ENCODE data around the gene AHNAK.
"Not testable (repeated sequence)": the region's sequence is repeated elsewhere in the genome, so short reads cannot be mapped to it uniquely, and the experiment has no call there.

Gene AHNAK, protein sequence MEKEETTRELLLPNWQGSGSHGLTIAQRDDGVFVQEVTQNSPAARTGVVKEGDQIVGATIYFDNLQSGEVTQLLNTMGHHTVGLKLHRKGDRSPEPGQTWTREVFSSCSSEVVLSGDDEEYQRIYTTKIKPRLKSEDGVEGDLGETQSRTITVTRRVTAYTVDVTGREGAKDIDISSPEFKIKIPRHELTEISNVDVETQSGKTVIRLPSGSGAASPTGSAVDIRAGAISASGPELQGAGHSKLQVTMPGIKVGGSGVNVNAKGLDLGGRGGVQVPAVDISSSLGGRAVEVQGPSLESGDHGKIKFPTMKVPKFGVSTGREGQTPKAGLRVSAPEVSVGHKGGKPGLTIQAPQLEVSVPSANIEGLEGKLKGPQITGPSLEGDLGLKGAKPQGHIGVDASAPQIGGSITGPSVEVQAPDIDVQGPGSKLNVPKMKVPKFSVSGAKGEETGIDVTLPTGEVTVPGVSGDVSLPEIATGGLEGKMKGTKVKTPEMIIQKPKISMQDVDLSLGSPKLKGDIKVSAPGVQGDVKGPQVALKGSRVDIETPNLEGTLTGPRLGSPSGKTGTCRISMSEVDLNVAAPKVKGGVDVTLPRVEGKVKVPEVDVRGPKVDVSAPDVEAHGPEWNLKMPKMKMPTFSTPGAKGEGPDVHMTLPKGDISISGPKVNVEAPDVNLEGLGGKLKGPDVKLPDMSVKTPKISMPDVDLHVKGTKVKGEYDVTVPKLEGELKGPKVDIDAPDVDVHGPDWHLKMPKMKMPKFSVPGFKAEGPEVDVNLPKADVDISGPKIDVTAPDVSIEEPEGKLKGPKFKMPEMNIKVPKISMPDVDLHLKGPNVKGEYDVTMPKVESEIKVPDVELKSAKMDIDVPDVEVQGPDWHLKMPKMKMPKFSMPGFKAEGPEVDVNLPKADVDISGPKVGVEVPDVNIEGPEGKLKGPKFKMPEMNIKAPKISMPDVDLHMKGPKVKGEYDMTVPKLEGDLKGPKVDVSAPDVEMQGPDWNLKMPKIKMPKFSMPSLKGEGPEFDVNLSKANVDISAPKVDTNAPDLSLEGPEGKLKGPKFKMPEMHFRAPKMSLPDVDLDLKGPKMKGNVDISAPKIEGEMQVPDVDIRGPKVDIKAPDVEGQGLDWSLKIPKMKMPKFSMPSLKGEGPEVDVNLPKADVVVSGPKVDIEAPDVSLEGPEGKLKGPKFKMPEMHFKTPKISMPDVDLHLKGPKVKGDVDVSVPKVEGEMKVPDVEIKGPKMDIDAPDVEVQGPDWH (N-terminal part only)

DNA sequence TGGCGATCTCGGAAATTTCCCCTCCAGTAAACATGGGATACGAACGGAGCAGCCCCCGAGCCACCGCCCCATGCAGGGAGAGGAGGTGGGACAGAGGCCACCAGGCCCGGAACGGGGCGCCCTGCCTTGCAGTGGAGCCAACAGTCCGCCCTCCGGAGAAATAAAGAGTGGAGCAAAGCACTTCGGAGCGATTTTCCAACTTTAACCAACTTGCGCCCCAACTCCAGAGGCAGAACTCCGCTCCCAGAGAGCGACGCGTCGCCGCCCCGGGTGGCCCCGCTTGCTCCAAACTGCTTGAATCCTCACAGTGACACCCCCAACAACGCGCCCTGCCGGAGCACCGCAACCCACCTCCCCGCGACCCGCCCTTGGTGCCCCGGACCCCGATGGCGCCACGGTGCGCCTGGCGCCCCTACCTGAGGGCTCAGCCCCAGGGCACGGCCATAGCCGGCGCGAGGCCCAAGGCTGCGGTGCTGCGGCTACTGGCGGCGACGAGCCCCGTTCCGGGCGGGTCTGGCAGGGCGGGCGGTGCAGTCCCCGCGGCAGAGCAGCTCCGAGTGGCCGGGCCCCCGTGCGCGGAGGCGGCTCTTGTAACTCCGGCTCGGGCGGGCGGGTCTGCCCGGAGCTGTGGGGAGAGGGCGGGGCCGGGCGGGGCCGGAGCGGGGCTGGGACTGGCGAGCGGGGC, at the start of gene AHNAK:
AHNAK (minus strand) TSS at position 563 of the 685 bp plus-strand sequence. CDS start 10,708 bp downstream, outside the sequence.
- peak; percentile 59 for DNase-seq

DNA sequence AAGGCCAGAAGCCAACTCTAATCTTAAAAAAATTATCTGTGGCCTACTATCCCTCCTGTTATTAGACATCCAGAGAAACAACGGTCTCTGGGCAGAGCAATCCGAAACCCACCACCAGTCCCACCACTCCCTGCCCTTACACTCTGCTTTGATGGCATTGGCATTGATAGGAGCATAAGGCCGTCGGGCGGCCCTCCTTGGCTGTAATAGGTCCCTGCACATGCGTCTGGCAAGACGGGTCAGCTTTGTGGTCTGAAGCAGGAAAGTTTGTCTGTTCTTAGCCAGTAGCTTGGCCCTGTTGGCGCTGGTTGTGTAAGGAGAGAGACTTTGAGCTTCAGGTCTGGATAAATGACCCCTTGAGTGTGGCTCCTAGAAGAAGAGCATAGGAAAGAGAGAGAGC, 48.5 kb upstream of the AHNAK start:
- DNase-seq, result no peak

- DNase-seq, result peak; percentile 82
Observed at GRCh38 chr11:62593434-62594044, 46.9 kb upstream of the AHNAK start.

DNA sequence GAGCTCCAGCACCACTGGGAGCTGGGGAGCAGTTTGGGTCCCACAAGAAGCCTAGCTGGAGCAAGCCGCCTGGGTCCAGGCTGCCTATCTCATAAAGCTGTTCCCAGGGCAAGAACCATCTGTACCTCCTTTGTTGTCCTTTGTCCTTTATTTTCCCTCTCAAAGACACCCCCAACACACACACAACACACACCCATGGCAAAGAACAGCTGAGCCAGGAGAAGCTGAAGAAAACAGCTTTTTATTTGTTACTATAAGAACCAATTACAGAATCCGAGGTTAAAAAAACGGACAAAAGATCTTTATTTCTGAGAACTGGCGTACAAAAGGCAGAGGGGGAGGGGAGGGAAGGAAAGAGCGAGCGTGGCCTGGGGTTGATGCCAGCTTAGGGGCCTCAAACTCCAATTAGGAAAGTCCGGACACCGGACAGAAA, 46.4 kb upstream of the AHNAK start:
- DNase-seq, result no peak

- no peak for DNase-seq
Observed at GRCh38 chr11:62592146-62592815, 45.7 kb upstream of the AHNAK start.

- peak; percentile 97 for DNase-seq
Observed at GRCh38 chr11:62591448-62592145, 45.0 kb upstream of the AHNAK start, which contains the start of gene TUT1. TSS of gene TUT1 (minus strand) at chr11:62591523. CDS start at chr11:62591485, 38 bp downstream.

DNA sequence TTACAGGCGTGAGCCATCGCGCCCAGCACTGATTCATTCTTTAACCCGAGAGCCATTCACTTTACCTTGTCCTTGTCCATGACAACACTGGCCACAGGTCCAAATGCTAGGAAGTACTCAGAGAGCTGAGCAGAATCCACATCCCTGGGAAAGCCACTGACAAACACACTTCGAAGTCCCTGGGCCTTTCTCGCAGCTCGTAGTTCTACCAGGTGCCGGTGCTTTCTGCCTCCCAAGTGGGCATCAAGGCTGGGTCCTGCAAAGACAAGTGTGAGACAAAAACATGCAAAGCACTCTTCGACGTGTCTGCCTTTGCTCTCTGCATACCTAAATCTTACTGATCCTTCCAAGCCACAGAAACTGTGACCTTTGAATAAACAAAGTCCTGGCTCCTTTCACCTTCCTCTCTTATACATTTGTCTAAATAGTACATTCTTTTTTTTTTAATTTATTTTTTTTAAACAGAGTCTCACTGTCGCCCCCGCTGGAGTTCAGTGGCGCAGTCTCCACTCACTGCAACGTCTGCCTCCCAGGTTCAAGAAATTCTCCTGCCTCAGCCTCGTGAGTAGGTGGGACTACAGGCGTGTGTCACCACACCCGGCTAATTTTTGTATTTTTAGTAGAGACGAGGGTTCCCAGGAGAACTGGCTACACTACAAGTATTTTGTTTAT, 42.5 kb upstream of the AHNAK start:
- peak; percentile 35 for DNase-seq

- DNase-seq, result not testable (repeated sequence)
Observed at GRCh38 chr11:62585356-62585755, 38.8 kb upstream of the AHNAK start.

DNA sequence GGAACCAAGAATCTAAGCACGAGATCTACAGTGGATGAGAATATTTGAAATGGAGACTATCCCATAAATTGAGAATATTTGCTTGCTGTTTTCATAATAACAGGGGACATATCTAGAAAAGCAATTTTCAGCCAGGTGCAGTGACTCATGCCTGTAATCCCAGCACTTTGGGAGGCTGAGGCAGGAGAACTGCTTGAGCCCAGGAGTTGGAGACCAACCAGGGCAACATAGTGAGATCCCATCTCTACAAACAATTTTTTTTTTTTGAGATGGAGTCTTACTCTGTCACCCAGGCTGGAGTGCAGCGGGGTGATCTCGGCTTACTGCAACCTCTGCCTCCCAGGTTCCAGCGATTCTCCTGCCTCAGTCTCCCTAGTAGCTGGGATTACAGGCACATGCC, 35.1 kb upstream of the AHNAK start:
- not testable (repeated sequence) for DNase-seq

DNA sequence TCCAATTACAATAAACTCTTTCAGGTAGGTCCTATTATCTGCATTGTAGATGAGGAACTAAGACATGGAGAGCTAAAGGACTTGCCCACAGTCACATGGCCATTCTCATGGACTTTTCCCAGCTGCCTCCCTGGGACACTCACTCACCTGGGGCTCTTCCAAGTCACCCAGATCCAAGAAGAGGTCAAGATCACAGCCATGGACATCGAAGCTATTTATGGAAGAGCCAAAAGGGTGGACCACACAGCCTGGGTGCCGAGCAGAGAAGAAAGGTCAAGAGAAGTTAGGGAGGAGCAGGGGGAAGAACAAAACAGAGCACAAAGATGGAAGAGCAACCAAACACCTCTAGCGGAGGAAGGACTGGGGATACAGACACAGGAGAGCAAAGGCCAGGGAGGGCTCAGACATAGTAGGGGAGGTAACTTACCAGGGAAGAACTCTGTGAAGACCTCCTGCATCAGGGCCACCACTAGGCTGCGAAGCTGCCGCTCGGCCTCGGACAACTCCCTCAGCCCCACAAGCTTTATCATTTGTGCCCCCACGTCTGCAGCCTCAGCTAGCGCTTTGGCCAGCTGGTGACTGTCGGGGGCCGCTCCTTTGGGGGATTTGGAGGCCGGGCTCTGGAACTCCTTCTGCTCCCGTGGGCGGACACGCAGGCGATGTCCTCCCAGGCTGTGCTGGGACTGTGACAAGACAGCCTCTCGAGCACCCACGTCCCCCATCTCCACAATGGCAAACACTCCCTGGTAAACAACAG, 34.5 kb upstream of the AHNAK start:
- no peak for DNase-seq

GRCh38 chr11:62579252-62579651, 32.6 kb upstream of the AHNAK start:
- DNase-seq, result no peak

- DNase-seq, result no peak
Observed at GRCh38 chr11:62578541-62578940, 31.9 kb upstream of the AHNAK start.

GRCh38 chr11:62577046-62577714, 30.6 kb upstream of the AHNAK start:
- DNase-seq, result no peak

DNA sequence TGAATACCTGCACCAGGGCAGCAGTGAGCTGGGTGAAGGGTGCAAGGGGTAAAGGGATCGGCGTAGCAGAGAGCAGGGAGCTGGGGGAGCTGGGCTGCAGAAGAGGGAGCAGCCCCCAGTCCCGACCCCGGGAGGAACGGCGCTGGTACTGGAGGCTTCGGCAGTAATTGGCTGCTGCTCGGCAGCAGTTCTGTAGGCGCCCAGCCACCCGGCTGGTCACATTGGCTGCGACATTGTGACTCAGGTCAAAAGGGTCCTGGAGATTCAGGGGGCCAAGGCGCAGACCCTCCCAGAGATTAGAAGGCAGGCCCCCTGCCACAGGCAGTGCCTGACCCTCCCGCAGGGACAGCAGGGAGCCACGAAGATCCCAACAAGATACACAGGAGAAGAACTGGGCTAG, 29.2 kb upstream of the AHNAK start:
- DNase-seq, result no peak

GRCh38 chr11:62575156-62575555, 28.6 kb upstream of the AHNAK start:
- DNase-seq, result no peak

GRCh38 chr11:62574363-62575071, 27.9 kb upstream of the AHNAK start:
- DNase-seq, result no peak

GRCh38 chr11:62573592-62574362, 27.2 kb upstream of the AHNAK start, which contains the start of gene EEF1G:
TSS of gene EEF1G (minus strand) at chr11:62573891. CDS start at chr11:62573842, 49 bp downstream.
- peak; percentile 99 for DNase-seq
